K562 treated with DMSO at 1 percent for 48 hours (cell line): ENCODE measurements around the gene HSBP1L1. TPM values are rescaled to one million over a fixed set of nuclear protein-coding genes. Genes with fewer than 3 reads are reported as not detected.

Experiments
- total RNA-seq: library from RNA; unstranded; fragments of 300-600 nt; gene quantifications from 2 replicates; pipeline ENCODE4 v1.2.3, GENCODE V29; 2022; ENCODE audit warnings: low replicate concordance; ENCODE audit errors: extremely low read depth

The HSBP1L1 gene
- total RNA-seq, result not detected in 2 replicates

DNA sequence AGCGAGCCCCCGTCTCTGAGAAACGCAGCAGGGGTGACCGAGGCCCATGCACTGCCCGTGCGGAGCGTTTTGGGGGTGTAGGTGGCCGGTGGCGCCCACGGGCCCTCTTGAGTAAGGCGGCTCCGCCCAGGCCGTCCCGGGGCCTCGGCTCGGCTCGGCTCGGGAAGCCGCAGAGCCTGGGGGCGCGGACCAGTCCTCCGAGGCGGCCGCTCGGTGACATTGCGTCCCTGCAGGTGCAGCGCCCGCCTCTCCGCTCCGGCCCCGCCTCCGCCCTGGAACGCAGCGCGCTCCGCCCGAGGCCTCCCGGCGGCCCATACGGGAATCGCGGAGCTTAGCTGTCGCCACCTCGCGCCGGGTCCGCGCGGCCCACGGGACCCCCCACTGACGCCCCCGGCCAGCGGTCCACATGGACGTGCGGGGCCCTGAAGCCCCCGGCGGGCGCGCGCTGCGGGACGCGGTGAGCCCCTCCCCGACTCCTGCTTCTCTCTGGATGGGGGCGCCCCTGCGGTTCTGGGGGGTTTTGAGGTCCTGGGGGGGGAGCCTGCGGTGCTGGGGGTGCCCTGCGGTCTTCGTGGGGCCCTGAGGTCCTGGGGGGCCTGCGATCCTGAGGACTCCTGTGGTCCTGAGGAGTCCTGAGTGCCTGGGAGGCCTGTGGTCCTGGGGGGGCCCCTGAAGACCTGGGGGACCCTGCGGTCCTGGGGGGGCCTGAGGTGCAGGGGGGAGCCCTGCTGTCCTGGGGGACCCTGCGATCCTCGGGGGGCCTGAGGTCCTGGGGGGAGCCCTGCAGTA lies at the start of gene HSBP1L1:
HSBP1L1 (plus strand) TSS at position 314 of the 789 bp plus-strand sequence; CDS start at position 407, 93 bp downstream.

DNA sequence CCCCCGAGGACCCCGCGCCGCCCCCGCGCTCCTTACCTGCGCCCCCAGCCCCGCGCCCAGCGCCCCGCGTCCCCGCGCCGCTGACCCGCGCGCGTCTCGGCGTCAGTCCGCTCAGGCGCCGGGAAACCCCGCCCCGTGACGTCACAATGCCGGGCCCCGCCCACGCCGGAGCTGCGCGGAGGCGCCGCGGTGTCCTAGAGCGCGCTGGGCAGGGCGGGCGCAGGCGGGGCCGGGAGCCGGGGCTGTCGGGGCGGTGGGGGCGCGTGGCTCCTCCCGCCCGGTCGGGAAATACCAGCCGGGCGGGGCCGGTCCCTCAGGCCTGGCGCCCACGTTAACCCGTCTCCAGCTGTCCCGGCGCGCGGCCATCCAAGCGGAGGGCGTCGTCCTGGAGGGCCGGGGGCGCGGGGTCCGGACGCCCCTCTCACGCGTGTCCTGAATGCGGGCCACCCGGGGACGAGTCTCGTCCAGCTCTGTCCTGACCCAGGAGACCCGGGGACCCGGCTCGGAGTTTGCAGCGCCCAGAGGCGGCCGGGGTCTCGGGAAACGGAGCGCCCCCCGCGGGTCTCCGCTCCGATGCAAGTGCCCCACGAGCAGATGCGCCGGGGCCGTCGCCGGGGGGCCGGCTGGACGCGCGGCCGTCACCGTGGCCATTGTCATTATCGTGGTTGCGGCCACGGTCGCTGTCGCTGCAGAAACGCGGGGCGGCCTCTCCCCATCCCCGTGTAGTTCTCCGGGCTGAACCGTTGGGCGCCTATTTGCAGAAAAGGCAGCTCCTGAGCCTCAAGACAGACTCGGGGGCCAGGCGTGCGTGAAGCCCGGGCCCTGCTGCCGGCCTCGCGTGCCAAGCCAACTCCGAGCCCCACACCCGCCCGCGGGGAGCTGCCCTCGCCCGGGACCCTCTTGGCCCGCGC lies 12.6 kb upstream of the HSBP1L1 start, which contains the start of gene SLC66A2:
SLC66A2 (minus strand) TSS at position 109 of the 911 bp plus-strand sequence. CDS start 727 bp downstream, outside the sequence.

DNA sequence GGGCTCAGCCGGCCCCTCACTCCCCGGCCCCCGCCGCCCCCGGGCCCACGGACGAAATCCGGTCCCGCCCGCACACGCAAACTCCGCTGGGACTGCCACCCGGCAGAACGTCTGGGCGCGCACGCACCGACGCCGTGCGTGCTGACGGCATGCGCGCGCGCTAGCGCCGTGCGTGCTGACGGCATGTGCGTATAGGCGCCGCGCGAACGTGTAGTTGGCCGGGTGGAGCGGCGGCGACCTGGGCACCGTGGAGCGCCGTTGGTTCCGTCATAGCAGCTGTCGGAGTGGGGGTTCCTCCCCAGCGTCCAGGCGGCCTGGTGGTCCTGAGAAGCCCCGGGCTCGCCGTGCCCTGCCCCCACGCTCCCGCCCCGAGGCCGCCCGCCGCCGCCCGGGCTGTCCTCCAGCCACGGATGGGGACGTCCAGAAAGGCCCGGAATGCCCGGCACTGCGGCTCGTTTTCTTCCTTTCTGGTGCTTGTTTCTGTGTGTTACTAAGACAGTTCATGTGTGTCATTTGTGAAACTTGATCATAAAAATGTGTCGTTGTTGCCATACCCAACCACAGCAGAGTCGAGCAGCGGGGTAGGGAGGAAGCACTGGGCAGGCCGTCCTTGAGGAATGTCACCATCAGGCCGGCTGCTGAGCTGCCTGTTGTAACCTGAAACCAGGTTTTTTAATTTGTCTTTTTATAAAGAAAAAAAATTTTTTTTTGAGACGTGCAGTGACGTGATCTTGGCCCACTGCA lies 24.2 kb downstream of the HSBP1L1 start, which contains the start of gene TXNL4A:
TXNL4A (minus strand) TSS at position 113 of the 744 bp plus-strand sequence. CDS start 171 bp downstream, outside the sequence.

Other genes starting within 250 kb of the HSBP1L1 start
- gene KCNG2, start 166.7 kb upstream of the HSBP1L1 start, total RNA-seq, result not detected in 2 replicates
- gene SLC66A2, start 13.0 kb upstream of the HSBP1L1 start, total RNA-seq, result not detected in 2 replicates
- not detected in 2 replicates for gene TXNL4A, start 23.9 kb downstream of the HSBP1L1 start, total RNA-seq
- gene RBFA, start 69.8 kb downstream of the HSBP1L1 start, total RNA-seq, result not detected in 2 replicates
- gene ADNP2, start 144.6 kb downstream of the HSBP1L1 start, total RNA-seq, result not detected in 2 replicates